ENCODE data around the gene IMMT. TPM values are rescaled to one million over a fixed set of nuclear protein-coding genes. Genes with fewer than 3 reads are reported as not detected.

Gene IMMT
- total and polyA plus RNA-seq, 2 of the 8 experiments (the other 6 are each of a cell fraction or from before 2014, with no cell fraction given) = 37.7 to 103 TPM

DNA sequence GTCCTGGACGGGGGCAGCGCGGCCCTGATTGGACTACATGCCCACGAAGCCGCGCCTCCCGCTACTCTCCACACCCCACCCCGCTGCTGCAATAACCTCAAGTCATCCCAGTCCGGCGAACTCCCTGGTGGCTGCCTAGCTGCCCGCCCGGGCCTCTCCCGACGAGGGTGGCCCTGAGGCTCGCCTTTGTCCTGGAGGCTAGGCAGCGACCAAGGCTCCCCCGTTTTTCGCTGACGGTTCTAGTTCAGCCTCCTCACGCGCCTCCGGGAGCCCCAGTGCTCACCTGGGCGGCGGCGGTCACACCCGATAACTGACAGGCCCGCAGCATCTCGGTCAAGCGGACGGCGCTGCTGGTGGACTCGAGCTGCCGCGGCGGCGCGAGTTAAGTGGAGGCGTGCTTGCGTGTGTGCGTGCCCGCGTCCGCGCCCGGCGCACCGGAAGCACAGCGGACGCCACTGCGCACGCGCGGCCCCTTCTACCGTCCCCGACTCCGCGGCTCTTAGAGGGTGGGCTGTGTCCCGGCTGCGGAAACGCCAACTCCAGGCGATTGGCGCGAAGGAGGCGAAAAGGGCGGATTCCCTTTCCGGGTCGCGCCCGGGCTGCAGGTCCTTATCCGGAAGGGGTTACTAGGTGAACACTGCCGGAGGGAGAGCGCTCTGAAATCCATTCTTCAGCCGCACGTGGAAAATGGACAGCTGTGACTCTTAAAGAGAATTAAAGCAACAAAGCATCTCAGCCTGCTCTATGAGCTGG, at the start of gene IMMT (continued):
- TF ChIP-seq, protein P1, sequence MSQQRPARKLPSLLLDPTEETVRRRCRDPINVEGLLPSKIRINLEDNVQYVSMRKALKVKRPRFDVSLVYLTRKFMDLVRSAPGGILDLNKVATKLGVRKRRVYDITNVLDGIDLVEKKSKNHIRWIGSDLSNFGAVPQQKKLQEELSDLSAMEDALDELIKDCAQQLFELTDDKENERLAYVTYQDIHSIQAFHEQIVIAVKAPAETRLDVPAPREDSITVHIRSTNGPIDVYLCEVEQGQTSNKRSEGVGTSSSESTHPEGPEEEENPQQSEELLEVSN (IDR thresholded peaks at IDR 0.05) = peak; percentile 9
- TF ChIP-seq PHF8 (conservative IDR thresholded peaks at IDR 0.05; ENCODE audit: low read depth, low read length) (peak; percentile 98), POLR2A (IDR thresholded peaks at IDR 0.05; ENCODE audit: control extremely low read depth in 1 of 2, low read depth in 2 of 2, low read length in 2 of 2) (peak; percentile 72 to 85; a peak in 2 of 3 replicates), SAP30 (IDR thresholded peaks at IDR 0.05; ENCODE audit: insufficient read depth, insufficient replicate concordance, low read length) (no peak), CBX8 (IDR thresholded peaks at IDR 0.05; ENCODE audit: borderline replicate concordance, low read depth, low read length) (no peak), POLR2AphosphoS5 (IDR thresholded peaks at IDR 0.05; ENCODE audit: low read depth, low read length) (peak; percentile 88), HDAC2 (IDR thresholded peaks at IDR 0.05; ENCODE audit: borderline replicate concordance in 1 of 2, low read depth in 2 of 2, low read length in 2 of 2) (peak; percentile 51 to 74; a peak in 1 of 4 replicates), MAFK (IDR thresholded peaks at IDR 0.05; ENCODE audit: low read depth, low read length) (no peak), CTBP2 (IDR thresholded peaks at IDR 0.05; ENCODE audit: borderline replicate concordance, insufficient read depth, insufficient read length, low read length) (no peak), MAX (IDR thresholded peaks at IDR 0.05) (peak; percentile 49; the same call in 1 of the 2 replicates), NRF1 (IDR thresholded peaks at IDR 0.05; ENCODE audit: low read depth, low read length) (peak; percentile 79), TAF1 (IDR thresholded peaks at IDR 0.05; ENCODE audit: low read depth, low read length) (peak; percentile 90), KDM4A (IDR thresholded peaks at IDR 0.05; ENCODE audit: low read depth, low read length, severe bottlenecking) (no peak), RNF2 (IDR thresholded peaks at IDR 0.05; ENCODE audit: borderline replicate concordance, low read depth, low read length, missing control alignments, poor library complexity, severe bottlenecking) (no peak), SP2 (IDR thresholded peaks at IDR 0.05; ENCODE audit: low read length) (no peak), GABPA (IDR thresholded peaks at IDR 0.05; ENCODE audit: borderline replicate concordance, insufficient read depth, low read length) (peak; percentile 81; the same call in 1 of the 2 replicates), YY1 (IDR thresholded peaks at IDR 0.05; ENCODE audit: low read depth, low read length) (no peak), BACH1 (IDR thresholded peaks at IDR 0.05; ENCODE audit: low read length) (peak; percentile 26; the same call in 1 of the 2 replicates), CHD1 (IDR thresholded peaks at IDR 0.05; ENCODE audit: low read depth, low read length) (no peak; the same call in 1 of the 2 replicates), SIN3A (conservative IDR thresholded peaks at IDR 0.05 in 1 of 2, IDR thresholded peaks at IDR 0.05 in 1 of 2; ENCODE audit: low read depth in 1 of 2, low read length in 2 of 2) (peak; percentile 93; a peak in 2 of 4 replicates), SRF (IDR thresholded peaks at IDR 0.05; ENCODE audit: low read depth, low read length) (no peak), BRCA1 (IDR thresholded peaks at IDR 0.05; ENCODE audit: low read depth, low read length) (no peak)

Measured in H1 (cell line).